ENCODE measurements around the gene IL18.

GRCh38 chr11:112143597-112143996 lies 20.3 kb downstream of the IL18 start:
- TF ChIP-seq CTCF (IDR thresholded peaks at IDR 0.05), result no peak
- TF ChIP-seq POLR2A (IDR thresholded peaks at IDR 0.05), result no peak

Measured in right lobe of liver (tissue), 4 donors.